Measurements from ENCODE around the gene CPNE6. TPM values are rescaled to one million over a fixed set of nuclear protein-coding genes. Genes with fewer than 3 reads are reported as not detected.

CPNE6 gene
- total RNA-seq, 1 experiment from 2014 or later: not detected

GRCh38 chr14:24068711-24069410 is 2.5 kb upstream of the CPNE6 start:
- no peak for DNase-seq (ENCODE audit: low spot score)

DNA sequence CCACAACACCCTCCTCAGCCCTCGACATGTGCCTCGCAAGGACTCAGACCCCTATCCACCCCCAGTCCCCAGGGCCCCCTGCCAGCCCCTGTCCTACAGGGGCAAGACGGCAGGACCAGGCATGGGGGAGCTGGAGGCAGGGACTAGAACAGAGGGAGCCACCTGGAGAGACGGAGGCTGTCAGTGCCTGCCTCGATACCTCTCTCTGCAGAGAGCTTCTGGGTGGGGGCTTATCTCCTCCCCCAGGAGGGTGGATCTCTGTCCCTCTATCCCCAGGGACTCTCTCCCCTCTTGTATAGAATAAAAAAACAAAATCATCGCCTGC is 2.0 kb upstream of the CPNE6 start:
- DNase-seq (ENCODE audit: low spot score): no peak

DNA sequence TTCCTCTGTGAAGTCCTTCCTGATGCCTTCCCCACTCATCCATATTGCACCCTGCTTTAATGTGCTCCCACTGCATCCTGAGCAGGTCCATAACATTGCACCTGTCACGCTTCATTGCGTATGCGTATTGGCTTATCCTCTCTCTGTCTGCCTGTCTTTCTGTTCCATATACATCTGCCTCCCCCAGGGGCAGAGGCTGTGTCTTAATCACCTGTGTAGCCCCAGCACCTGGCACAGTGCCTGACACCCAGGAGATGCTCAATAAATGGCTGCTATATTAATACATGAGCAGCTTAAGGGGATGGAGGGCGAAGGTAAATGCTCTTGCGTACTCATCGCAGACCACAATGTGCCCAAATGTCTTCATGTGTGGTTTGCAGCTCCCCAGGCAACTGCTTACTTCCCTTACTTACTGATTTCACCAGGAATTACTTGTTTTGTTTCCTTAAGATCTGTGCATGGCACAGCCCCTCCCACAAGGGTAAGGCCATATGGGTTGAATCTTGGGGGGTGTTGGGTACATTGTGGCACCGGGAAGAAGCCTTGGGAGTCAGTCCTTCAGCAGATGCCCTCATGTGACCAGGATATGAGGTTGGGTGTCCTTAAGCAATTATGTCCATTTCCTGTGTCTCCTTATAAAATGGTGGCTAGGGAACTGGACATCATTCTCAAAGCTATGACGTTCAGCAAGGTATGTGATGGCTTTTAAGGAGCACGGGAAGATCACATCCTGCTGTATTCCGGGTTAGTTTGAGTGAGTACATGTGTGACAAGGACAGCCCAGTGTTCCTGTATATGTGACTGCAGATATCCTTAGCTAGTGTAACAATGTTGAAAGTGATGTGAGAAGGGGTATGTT is 848 bp upstream of the CPNE6 start:
- no peak for DNase-seq (ENCODE audit: low spot score)

- DNase-seq (ENCODE audit: low spot score): no peak
Measured at GRCh38 chr14:24071836-24072430, 571 bp downstream of the CPNE6 start.

- no peak for DNase-seq (ENCODE audit: low spot score)
Measured at GRCh38 chr14:24072436-24072835, 1.1 kb downstream of the CPNE6 start.

GRCh38 chr14:24072881-24073877 is 1.8 kb downstream of the CPNE6 start:
- DNase-seq (ENCODE audit: low spot score): no peak

GRCh38 chr14:24074625-24075484 is 3.5 kb downstream of the CPNE6 start:
- DNase-seq (ENCODE audit: low spot score): no peak

DNA sequence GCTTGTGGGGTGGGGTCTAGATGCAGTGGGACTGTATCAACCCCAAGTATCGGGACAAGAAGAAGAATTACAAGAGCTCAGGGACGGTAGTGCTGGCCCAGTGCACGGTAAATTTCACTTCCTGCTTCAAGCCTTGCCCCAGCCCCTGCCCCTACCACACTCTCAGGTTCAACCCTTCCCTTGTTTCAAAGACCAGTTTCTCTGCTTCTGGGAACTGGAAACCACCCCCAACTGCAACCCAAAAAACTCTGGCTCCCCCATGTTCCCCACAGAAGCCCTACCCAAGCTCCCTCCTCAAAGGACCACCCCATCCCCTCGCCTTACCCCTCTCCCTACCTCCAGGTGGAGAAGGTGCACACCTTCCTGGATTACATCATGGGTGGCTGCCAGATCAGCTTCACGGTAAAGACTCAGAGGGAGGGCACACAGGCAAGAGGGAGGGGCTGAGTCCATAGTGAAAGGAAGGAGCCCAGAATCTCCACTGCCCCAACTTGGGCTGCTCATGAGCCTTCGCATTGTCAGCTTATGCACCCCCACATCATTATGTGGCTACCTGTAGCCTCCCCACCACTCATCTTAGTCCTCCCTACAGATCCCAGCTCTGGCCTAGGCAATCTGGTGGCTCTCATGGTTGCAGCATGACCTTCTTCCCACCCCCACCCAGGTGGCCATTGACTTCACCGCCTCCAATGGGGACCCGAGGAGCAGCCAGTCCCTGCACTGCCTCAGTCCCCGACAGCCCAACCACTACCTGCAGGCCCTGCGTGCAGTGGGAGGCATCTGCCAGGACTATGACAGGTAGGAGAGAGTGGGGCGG is 4.3 kb downstream of the CPNE6 start:
- DNase-seq (ENCODE audit: low spot score): no peak

DNA sequence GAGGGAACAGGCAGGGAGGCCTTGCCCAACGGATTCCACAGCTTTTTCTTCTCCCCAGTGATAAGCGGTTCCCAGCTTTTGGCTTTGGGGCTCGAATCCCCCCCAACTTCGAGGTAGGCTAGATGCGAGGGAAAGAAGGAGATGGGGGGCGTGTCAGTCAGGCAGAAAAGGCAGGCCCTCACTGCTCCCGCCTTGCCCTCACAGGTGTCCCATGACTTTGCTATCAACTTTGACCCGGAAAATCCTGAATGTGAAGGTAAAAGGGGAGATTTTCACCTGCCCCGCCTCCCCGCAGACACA is 4.9 kb downstream of the CPNE6 start:
- DNase-seq (ENCODE audit: low spot score): no peak

DNA sequence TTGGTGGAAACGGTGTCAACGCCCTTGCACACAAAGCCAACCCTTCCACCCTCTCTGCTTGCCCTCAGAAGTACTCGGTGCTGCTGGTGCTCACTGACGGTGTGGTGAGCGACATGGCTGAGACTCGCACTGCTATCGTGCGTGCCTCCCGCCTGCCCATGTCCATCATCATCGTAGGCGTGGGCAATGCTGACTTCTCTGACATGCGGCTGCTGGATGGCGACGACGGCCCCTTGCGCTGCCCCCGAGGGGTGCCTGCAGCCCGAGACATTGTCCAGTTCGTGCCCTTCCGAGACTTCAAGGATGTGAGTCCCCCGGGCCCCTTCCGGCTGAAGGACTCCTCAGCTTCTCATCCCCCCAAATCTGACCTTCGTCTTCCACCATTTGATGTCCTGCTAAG is 5.7 kb downstream of the CPNE6 start:
- no peak for DNase-seq (ENCODE audit: low spot score)

GRCh38 chr14:24078146-24078545 is 6.8 kb downstream of the CPNE6 start:
- no peak for DNase-seq (ENCODE audit: low spot score)

DNA sequence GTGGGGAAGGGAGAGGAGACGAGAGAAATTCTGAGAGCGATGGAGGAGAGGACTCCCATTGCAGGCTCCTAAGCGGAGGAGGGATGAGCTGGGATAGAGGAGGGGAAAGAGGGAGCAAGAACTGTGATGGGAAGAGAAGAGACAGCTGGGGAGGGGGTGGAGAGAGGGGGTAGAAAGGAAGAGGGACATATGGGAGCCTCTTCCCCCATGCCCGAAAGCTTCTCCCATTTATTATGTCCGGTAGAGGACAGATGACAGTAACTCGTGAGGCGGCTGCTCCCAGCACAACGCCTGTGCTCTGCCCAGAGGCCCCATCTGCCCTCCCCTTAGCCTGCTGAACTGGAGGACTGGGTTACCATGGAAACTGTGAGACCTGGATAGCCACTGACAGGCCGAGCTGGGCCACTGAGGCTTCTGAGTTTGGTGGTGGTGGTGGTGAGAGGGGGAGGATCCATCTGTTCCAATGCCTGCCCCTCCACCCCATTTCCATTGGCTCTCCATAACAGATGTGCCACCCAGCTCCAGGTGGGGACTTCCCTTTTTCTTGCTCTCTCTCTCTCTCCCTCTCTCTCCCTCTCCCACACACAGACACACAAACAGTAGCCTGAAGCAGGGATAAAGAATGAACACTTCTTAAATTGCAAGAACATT is 8.3 kb downstream of the CPNE6 start:
- no peak for DNase-seq (ENCODE audit: low spot score)

- no peak for DNase-seq (ENCODE audit: low spot score)
Measured at GRCh38 chr14:24080142-24080530, 8.8 kb downstream of the CPNE6 start.

GRCh38 chr14:24080888-24081738 is 9.8 kb downstream of the CPNE6 start:
- peak; percentile 24 for DNase-seq (ENCODE audit: low spot score)

GRCh38 chr14:24081739-24082211 is 10.4 kb downstream of the CPNE6 start:
- no peak for DNase-seq (ENCODE audit: low spot score)

DNA sequence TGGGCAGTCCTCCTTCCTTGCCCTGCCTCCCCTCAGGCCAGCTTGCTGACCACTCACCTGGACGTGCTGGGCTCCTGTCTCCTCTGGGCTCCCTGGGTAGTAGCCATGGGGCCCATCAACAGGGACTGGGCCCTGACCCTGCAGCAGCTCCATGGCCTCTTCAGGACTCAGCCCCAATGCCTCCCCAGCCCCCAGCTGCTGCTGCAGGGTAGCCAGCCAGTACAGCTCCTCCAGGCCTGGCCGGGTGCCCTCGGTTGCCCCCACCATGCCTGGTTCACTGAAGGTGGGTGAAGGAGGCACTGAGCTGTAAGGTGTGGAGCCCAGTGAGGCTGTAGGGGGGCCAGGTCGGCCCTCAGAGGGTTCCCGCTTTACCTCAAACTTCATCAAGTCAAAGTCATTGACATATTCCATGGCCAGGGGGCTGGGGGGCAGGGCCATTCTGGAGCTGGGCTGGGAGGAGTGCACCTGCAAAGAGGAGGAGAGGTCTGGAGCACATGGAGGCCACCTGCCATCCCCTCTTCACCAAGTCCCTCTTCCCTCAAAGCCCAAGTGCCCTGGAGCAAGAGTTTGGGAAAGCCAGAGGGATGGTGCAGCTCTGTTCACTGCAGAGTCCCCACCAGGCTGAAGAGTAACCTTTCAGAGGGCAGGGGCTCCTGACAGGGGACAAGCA is 11.2 kb downstream of the CPNE6 start:
- no peak for DNase-seq (ENCODE audit: low spot score)

DNA sequence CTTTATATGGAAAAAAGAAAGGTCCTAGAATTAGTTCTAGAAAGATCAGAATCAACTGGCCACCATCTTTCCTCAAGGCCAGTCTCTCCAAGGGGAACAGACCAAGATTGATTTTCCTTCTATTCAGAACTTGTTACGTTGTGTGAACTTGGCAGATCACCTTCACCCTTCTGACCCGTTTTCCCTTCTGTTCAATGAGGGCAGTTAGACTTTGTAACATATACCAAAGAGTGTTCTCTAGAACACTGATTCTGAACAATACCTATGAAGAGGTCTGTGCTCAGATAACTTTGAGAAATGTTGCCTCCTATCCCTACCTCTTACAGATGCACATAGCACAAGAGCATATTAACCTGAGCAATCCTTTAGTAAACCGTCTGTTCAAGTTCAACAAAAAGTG is 12.1 kb downstream of the CPNE6 start:
- DNase-seq (ENCODE audit: low spot score): no peak

- DNase-seq (ENCODE audit: low spot score): no peak
Measured at GRCh38 chr14:24084440-24084839, 13.1 kb downstream of the CPNE6 start.
